CD14-positive monocyte (primary cell): ENCODE measurements around the gene MDH1B. TPM values are rescaled to one million over a fixed set of nuclear protein-coding genes. Genes with fewer than 3 reads are reported as not detected.
"Not testable (repeated sequence)": the region's sequence is repeated elsewhere in the genome, so short reads cannot be mapped to it uniquely, and the experiment has no call there.

Source experiments
- DNase-seq, 3 donors: peaks; one replicate each; pipeline ENCODE4 v3.0.0-alpha.2; 2011 to 2022
- H2AFZ ChIP-seq: 2 replicates; pipeline ENCODE4 v1.6.0; 2012; ENCODE audit warnings: mild to moderate bottlenecking, low read depth, low read length, inconsistent platforms; ENCODE audit not compliant: insufficient read depth, poor library complexity, severe bottlenecking
- H3K27ac ChIP-seq, 2 donors: 1 replicate in 1 of 2; 2 replicates in 1 of 2; pipeline ENCODE4 v1.5.1; 2012 to 2013; ENCODE audit warnings: low read length in 2 of 2, control low read depth in 1 of 2, inconsistent platforms in 1 of 2, low read depth in 1 of 2, mild to moderate bottlenecking in 1 of 2
- H3K27me3 ChIP-seq, 2 donors: one replicate each; pipeline versions ENCODE4 v1.6.0 to v1.6.1; 2011 to 2013; ENCODE audit warnings: low read length in 2 of 2; ENCODE audit not compliant: control insufficient read depth in 2 of 2, insufficient read depth in 2 of 2
- H3K36me3 ChIP-seq, 2 donors: replicated peaks in 1 of 2; 1 replicate in 1 of 2; 2 replicates in 1 of 2; pipeline versions ENCODE4 v1.5.1 to v1.6.1; 2012 to 2013; ENCODE audit warnings: low read length in 2 of 2, control low read depth in 1 of 2, inconsistent platforms in 1 of 2, mild to moderate bottlenecking in 1 of 2; ENCODE audit not compliant: insufficient read depth in 2 of 2, control insufficient read depth in 1 of 2
- H3K4me1 ChIP-seq, 2 donors: 1 replicate in 1 of 2; 2 replicates in 1 of 2; pipeline versions ENCODE4 v1.5.1 to v1.6.1; 2012 to 2013; ENCODE audit warnings: low read length in 2 of 2, control low read depth in 1 of 2, inconsistent platforms in 1 of 2, mild to moderate bottlenecking in 1 of 2, moderate library complexity in 1 of 2; ENCODE audit not compliant: insufficient read depth in 2 of 2, control insufficient read depth in 1 of 2
- H3K4me2 ChIP-seq: replicated peaks from 2 replicates; pipeline ENCODE3; 2012; ENCODE audit warnings: low read length, moderate library complexity, mild to moderate bottlenecking; ENCODE audit not compliant: poor library complexity, severe bottlenecking; ENCODE audit errors: extremely low read depth
- H3K4me3 ChIP-seq, 3 experiments: fragments of 200-600 bp in 1 of 3; sonication (generic) in 1 of 3; replicated peaks in 1 of 3; 1 replicate in 2 of 3; 2 replicates in 1 of 3; pipeline ENCODE4 v1.5.1; 2011 to 2013; ENCODE audit warnings: low read length in 3 of 3, mild to moderate bottlenecking in 3 of 3, control low read depth in 2 of 3, low read depth in 2 of 3, inconsistent platforms in 1 of 3, moderate library complexity in 1 of 3
- H3K79me2 ChIP-seq: 2 replicates; pipeline ENCODE4 v1.6.0; 2012; ENCODE audit warnings: mild to moderate bottlenecking, control low read depth, inconsistent platforms, low read length, moderate library complexity; ENCODE audit not compliant: insufficient read depth
- H3K9ac ChIP-seq: 2 replicates; pipeline ENCODE4 v1.6.0; 2017; ENCODE audit warnings: low read length, mild to moderate bottlenecking; ENCODE audit not compliant: insufficient read depth, poor library complexity, severe bottlenecking
- H3K9me3 ChIP-seq, 2 donors: replicated peaks in 1 of 2; 1 replicate in 1 of 2; 2 replicates in 1 of 2; pipeline versions ENCODE4 v1.5.1 to v1.6.1; 2012 to 2013; ENCODE audit warnings: low read length in 2 of 2, control low read depth in 1 of 2; ENCODE audit not compliant: control insufficient read depth in 1 of 2, insufficient read depth in 1 of 2
- H4K20me1 ChIP-seq: 2 replicates; pipeline ENCODE4 v1.6.0; 2012; ENCODE audit warnings: mild to moderate bottlenecking, low read length, control low read depth, moderate library complexity; ENCODE audit not compliant: insufficient read depth
- H3K27ac Mint-ChIP-seq, 7 donors: one replicate each; pipeline ENCODE4 v1.8.0; 2020; ENCODE audit warnings: mild to moderate bottlenecking in 7 of 7, mixed read lengths in 7 of 7, moderate library complexity in 6 of 7, inconsistent platforms in 2 of 7
- H3K27me3 Mint-ChIP-seq, 3 donors: one replicate each; pipeline ENCODE4 v1.8.0; 2021 to 2022; ENCODE audit warnings: low read depth in 3 of 3, mild to moderate bottlenecking in 3 of 3, mixed read lengths in 3 of 3, moderate library complexity in 3 of 3, inconsistent platforms in 1 of 3
- H3K36me3 Mint-ChIP-seq, 2 donors: one replicate each; pipeline ENCODE4 v1.8.0; 2020; ENCODE audit warnings: mixed read lengths in 2 of 2, inconsistent platforms in 1 of 2, mild to moderate bottlenecking in 1 of 2
- H3K4me1 Mint-ChIP-seq: one replicate; pipeline ENCODE4 v1.8.0; 2020; ENCODE audit warnings: mild to moderate bottlenecking, mixed read lengths
- H3K4me3 Mint-ChIP-seq, 2 donors: one replicate each; pipeline ENCODE4 v1.8.0; 2020; ENCODE audit warnings: mild to moderate bottlenecking in 2 of 2, mixed read lengths in 2 of 2, moderate library complexity in 1 of 2
- H3K9me3 Mint-ChIP-seq, 7 donors: one replicate each; pipeline ENCODE4 v1.8.0; 2020 to 2022; ENCODE audit warnings: mixed read lengths in 7 of 7, mild to moderate bottlenecking in 6 of 7, moderate library complexity in 6 of 7, inconsistent platforms in 2 of 7
- CTCF ChIP-seq: fragments of 200-600 bp; IDR thresholded peaks from one replicate; pipeline ENCODE4 v1.8.0; 2022; ENCODE audit warnings: antibody characterized with exemption, mild to moderate bottlenecking
- WGBS: methylation state at CpG from one replicate; pipeline ENCODE4 v1.1.5; 2013; ENCODE audit warnings: missing lambda C conversion rate; ENCODE audit not compliant: insufficient coverage; 5-methylcytosine and 5-hydroxymethylcytosine counted together
- intact Hi-C, 2 donors: fragments of 100-400 bp; cut with micrococcal nuclease; formaldehyde crosslinking; loops; one replicate each; pipeline versions ENCODE4 v1.15.0 to v1.15.1; 2023
- polyA plus RNA-seq, 3 donors: library from polyadenylated mRNA; depleted of rRNA in 1 of 3; unstranded in 2 of 3; stranded (reverse) in 1 of 3; fragments of 300-500 nt in 2 of 3; fragments of >200 nt in 1 of 3; fragmentation: Illumina TruSeq in 2 of 3; gene quantifications; 1 replicate in 2 of 3; 2 replicates in 1 of 3; pipeline ENCODE4 v1.2.3, GENCODE V29; 2012 to 2021

The MDH1B gene
- polyA plus RNA-seq, 3 donors, result not detected

- H3K36me3 Mint-ChIP-seq, result not testable (repeated sequence)
- peaks cover 18% of the 10 kb centered on the region for H3K4me1 Mint-ChIP-seq
- intact Hi-C loops, result loop anchor here in 1 of 2 donors (10.0 kb wide), 1 partner anchor 177 kb away; no protein-coding TSS in a partner anchor
These were observed 42.5 kb upstream of the MDH1B start for GRCh38 chr2:206807624-206808023.

GRCh38 chr2:206805887-206806607 is 40.9 kb upstream of the MDH1B start:
- DNase-seq, result no peak
- WGBS, result 0% methylated on average over 1 of the region's 6 CpGs
- no peak for TF ChIP-seq CTCF
- Histone ChIP-seq H4K20me1 (no peaks in the 10 kb centered on the region), H3K4me3 (no peak overlapping the region), H2AFZ (no peak overlapping the region), H3K79me2 (no peaks in the 10 kb centered on the region), H3K9ac (no peak overlapping the region), H3K27me3 (no peaks in the 10 kb centered on the region), H3K36me3 (no peaks in the 10 kb centered on the region), H3K27ac (no peak overlapping the region), H3K9me3 (no peaks in the 10 kb centered on the region), H3K4me1 (peaks cover under 1 to 3% of the 10 kb centered on the region in 2 donors), H3K4me2 (no peak overlapping the region)
- H3K4me3 Mint-ChIP-seq, result no peak overlapping the region
- peaks cover 0 to 4% (median 0%) of the 10 kb centered on the region in 3 donors for H3K27me3 Mint-ChIP-seq
- H3K4me1 Mint-ChIP-seq, result peaks cover 21% of the 10 kb centered on the region
- H3K9me3 Mint-ChIP-seq, result no peaks in the 10 kb centered on the region
- intact Hi-C loops, result loop anchor here in 1 of 2 donors (10.0 kb wide), 1 partner anchor 179 kb away; no protein-coding TSS in a partner anchor
- H3K36me3 Mint-ChIP-seq, result peaks cover 0 to 2% of the 10 kb centered on the region in 2 donors
- no peak overlapping the region for H3K27ac Mint-ChIP-seq

More at GRCh38 chr2:206807624-206808023, 42.5 kb upstream of the MDH1B start:
- not testable (repeated sequence) for H2AFZ ChIP-seq, H3K9me3 Mint-ChIP-seq, H3K27ac ChIP-seq, H3K79me2 ChIP-seq, H3K4me2 ChIP-seq, H3K9ac ChIP-seq, H3K27me3 ChIP-seq, H3K36me3 ChIP-seq, H3K4me3 ChIP-seq, H3K27me3 Mint-ChIP-seq, H3K4me1 ChIP-seq, H3K4me3 Mint-ChIP-seq, H4K20me1 ChIP-seq, DNase-seq, H3K9me3 ChIP-seq
- peak overlapping the region in 1 of 7 donors; percentile 23 for H3K27ac Mint-ChIP-seq
- WGBS, result 86% methylated on average over 1 of the region's 3 CpGs
